K562 (cell line): ENCODE measurements around the gene PDGFC.

Experiments
- CBX5 ChIP-seq: IDR thresholded peaks from 2 replicates; pipeline ENCODE4 v1.6.1; 2014; ENCODE audit warnings: low read depth, borderline replicate concordance
- EZH2 ChIP-seq: IDR thresholded peaks from 2 replicates; pipeline ENCODE4 v1.6.1; 2012; ENCODE audit warnings: low read depth, mild to moderate bottlenecking, inconsistent platforms, low read length, borderline replicate concordance
- MAFK ChIP-seq: IDR thresholded peaks from 2 replicates; pipeline ENCODE4 v1.6.1; 2011; ENCODE audit warnings: low read length, improper control_type of control experiment
- TAF1 ChIP-seq: IDR thresholded peaks from 2 replicates; pipeline ENCODE4 v1.6.1; 2011; ENCODE audit warnings: mild to moderate bottlenecking, low read length, moderate library complexity; ENCODE audit not compliant: insufficient read depth, control insufficient read depth, severe bottlenecking; ENCODE audit errors: extremely low read depth
- U2AF2 ChIP-seq: fragments of 200-400 bp; formaldehyde crosslinking; optimal IDR thresholded peaks from 2 replicates; pipeline ENCODE3; 2017; ENCODE audit warnings: low read depth, mild to moderate bottlenecking, low read length
- ZNF232 ChIP-seq: sonication (generic); formaldehyde crosslinking; IDR thresholded peaks from 2 replicates; pipeline ENCODE4 v1.8.0; 2022; ENCODE audit warnings: mild to moderate bottlenecking, missing genetic modification reagents
- TF ChIP-seq, protein P1 (sequence below): fragments of 250-450 bp; sonication (Bioruptor Pico); IDR thresholded peaks from 2 replicates; pipeline ENCODE4 v1.9.0; 2021; ENCODE audit warnings: mild to moderate bottlenecking
- TF ChIP-seq, protein P2 (sequence below): fragments of 450-650 bp; conservative IDR thresholded peaks from 2 replicates; pipeline ENCODE4 v1.6.1; 2016; ENCODE audit warnings: missing genetic modification characterization, low read depth, mild to moderate bottlenecking, missing compliant biosample characterization, moderate library complexity
- TF ChIP-seq, protein P3 (sequence below): IDR thresholded peaks from 2 replicates; pipeline ENCODE4 v1.6.1; 2012; ENCODE audit warnings: low read depth, low read length, improper control_type of control experiment, borderline replicate concordance

DNA sequence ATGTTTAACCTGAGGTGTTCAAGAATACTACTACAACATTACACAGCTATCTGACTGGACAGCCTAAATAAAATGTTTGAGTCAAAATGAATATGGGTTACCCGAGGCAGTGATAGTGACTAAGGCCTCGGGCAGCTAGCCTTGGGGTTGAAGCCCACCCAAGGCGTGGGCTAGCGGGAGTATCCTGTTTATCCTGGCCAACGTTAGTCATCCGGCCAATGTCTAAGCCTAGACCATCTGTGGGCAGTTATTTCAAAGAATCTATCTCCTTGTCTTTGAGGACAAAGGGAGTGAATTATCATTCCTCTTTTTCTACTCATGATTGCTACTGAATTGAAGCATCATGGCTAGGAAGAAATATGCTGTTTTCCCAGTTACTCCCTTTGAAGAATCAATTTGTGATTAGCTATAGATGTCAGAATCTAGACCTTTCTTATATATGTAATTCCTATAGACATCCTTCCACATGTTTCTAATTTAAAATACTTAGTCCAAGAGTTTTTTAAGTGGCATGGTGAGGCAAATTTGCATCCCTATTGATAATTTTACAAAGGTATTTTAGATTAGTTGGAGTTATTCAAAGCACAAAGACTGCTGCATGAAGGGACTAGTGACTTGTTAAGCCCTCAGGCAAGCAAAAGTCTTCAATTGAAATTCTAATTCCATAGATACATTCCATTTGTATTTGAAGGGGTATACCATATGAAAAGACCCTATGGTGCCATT, 6.0 kb upstream of the PDGFC start:
- TF ChIP-seq, protein P1, sequence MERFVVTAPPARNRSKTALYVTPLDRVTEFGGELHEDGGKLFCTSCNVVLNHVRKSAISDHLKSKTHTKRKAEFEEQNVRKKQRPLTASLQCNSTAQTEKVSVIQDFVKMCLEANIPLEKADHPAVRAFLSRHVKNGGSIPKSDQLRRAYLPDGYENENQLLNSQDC (CRISPR knock-in tag), result no peak
- TF ChIP-seq, protein P2, sequence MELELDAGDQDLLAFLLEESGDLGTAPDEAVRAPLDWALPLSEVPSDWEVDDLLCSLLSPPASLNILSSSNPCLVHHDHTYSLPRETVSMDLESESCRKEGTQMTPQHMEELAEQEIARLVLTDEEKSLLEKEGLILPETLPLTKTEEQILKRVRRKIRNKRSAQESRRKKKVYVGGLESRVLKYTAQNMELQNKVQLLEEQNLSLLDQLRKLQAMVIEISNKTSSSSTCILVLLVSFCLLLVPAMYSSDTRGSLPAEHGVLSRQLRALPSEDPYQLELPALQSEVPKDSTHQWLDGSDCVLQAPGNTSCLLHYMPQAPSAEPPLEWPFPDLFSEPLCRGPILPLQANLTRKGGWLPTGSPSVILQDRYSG (tag), result no peak
- TF ChIP-seq U2AF2 (no peak), MAFK (no peak), TAF1 (no peak), EZH2 (no peak), ZNF232 (CRISPR knock-in tag) (no peak), CBX5 (no peak)
- TF ChIP-seq, protein P3, sequence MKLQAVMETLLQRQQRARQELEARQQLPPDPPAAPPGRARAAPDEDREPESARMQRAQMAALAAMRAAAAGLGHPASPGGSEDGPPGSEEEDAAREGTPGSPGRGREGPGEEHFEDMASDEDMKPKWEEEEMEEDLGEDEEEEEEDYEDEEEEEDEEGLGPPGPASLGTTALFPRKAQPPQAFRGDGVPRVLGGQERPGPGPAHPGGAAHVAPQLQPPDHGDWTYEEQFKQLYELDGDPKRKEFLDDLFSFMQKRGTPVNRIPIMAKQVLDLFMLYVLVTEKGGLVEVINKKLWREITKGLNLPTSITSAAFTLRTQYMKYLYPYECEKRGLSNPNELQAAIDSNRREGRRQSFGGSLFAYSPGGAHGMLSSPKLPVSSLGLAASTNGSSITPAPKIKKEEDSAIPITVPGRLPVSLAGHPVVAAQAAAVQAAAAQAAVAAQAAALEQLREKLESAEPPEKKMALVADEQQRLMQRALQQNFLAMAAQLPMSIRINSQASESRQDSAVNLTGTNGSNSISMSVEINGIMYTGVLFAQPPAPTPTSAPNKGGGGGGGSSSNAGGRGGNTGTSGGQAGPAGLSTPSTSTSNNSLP, result no peak
